Karpas-422 (cell line): ENCODE data around the gene SOX3. TPM values are rescaled to one million over a fixed set of nuclear protein-coding genes. Genes with fewer than 3 reads are reported as not detected.

ENCODE experiments used
- DNase-seq: peaks from one replicate; pipeline ENCODE4 v3.0.0-alpha.2; 2015
- H2AFZ ChIP-seq: fragments of 200-600 bp; sonication (generic); 2 replicates; pipeline ENCODE4 v1.6.1; 2014; ENCODE audit warnings: antibody characterized with exemption, low read length, mixed read lengths
- H3K27ac ChIP-seq: fragments of 200-600 bp; sonication (generic); 2 replicates; pipeline ENCODE4 v1.5.1; 2014; ENCODE audit warnings: mild to moderate bottlenecking, low read length, moderate library complexity
- H3K27me3 ChIP-seq: fragments of 200-600 bp; sonication (generic); 2 replicates; pipeline ENCODE4 v1.6.1; 2014; ENCODE audit warnings: low read length, mixed read lengths
- H3K36me3 ChIP-seq: fragments of 200-600 bp; sonication (generic); 2 replicates; pipeline ENCODE4 v1.6.1; 2014; ENCODE audit warnings: low read length, mixed read lengths; ENCODE audit not compliant: insufficient read depth
- H3K4me1 ChIP-seq: fragments of 200-600 bp; sonication (generic); 2 replicates; pipeline ENCODE4 v1.6.1; 2014; ENCODE audit warnings: mild to moderate bottlenecking, low read length, mixed read lengths
- H3K4me2 ChIP-seq: fragments of 200-600 bp; sonication (generic); 2 replicates; pipeline ENCODE4 v1.6.1; 2014; ENCODE audit warnings: low read length, low read depth, mild to moderate bottlenecking; ENCODE audit not compliant: poor library complexity, severe bottlenecking
- H3K4me3 ChIP-seq: fragments of 200-600 bp; sonication (generic); 2 replicates; pipeline ENCODE4 v1.5.1; 2014; ENCODE audit warnings: mild to moderate bottlenecking, antibody characterized with exemption, low read length, mixed read lengths
- H3K79me2 ChIP-seq: fragments of 200-600 bp; sonication (generic); 2 replicates; pipeline ENCODE4 v1.6.1; 2014; ENCODE audit warnings: mild to moderate bottlenecking, low read length, mixed read lengths
- H3K9ac ChIP-seq: fragments of 200-600 bp; sonication (generic); 2 replicates; pipeline ENCODE4 v1.6.0; 2014; ENCODE audit warnings: low read length
- H3K9me2 ChIP-seq: fragments of 200-600 bp; sonication (generic), shearing (Covaris generic); replicated peaks from 2 replicates; pipeline ENCODE4 v1.6.0; 2014; ENCODE audit warnings: mild to moderate bottlenecking, low read length, moderate library complexity; ENCODE audit not compliant: insufficient read depth
- H3K9me3 ChIP-seq: fragments of 300-700, 200-600 bp; sonication (generic); 2 replicates; pipeline ENCODE4 v1.6.1; 2014; ENCODE audit warnings: low read length, mixed read lengths
- H4K20me1 ChIP-seq: fragments of 200-600 bp; sonication (generic); 2 replicates; pipeline ENCODE4 v1.6.1; 2014; ENCODE audit warnings: mild to moderate bottlenecking, antibody characterized with exemption, low read length, low read depth; ENCODE audit not compliant: insufficient read depth
- total RNA-seq: library from RNA; depleted of rRNA; stranded (reverse); fragments of >200 nt; shearing (Covaris generic); gene quantifications from 2 replicates; pipeline ENCODE4 v1.2.3, GENCODE V29; 2014; ENCODE audit warnings: low replicate concordance; rRNA removed

The SOX3 gene
- not detected in 2 replicates for total RNA-seq

DNA sequence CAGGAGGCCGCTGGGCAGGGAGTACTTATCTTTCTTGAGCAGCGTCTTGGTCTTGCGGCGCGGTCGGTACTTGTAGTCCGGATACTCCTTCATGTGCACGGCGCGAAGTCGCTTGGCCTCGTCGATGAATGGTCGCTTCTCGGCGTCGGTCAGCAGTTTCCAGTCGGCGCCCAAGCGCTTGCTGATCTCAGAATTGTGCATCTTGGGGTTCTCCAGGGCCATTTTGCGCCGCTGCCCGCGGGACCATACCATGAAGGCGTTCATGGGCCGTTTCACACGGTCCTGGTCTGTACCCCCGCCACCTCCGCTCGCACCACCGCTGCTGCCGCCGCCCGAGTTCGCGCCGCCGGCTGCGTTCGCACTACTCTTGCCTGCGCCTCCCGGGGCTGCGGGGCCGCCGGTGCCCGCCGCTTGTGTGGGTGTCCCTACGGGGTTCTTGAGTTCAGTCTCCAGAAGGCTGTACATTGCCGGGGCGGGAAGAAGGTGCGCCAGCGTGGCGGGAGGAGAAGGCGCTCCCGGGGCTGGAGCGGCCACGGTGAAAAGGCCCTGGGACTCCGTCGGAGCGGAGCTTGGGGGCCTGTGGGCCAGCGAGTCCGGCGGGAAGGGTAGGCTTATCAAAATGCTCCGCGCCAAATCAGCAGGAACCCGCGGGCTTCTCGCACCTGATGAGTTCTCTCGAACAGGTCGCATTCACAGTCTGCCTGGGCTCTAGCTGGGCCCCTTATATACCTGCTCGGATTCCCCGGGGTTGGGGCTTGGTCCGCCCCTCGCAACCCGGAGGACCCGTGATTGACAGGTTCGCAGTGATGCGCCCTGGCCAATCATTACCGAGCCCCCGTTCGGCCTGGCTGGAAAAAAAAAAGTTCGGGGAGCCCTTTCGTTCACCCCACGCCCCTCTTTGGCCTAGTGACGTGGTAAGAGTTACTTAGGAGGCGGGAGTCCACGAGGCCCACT, at the start of gene SOX3:
Gene SOX3, minus strand, starts transcription at position 699 of the 954 bp plus-strand sequence. Its CDS starts 9 bp downstream, at position 690.
- no peaks in the 10 kb centered on the region for H3K36me3 ChIP-seq
- no peak within 1 kb of the TSS for H2AFZ ChIP-seq
- H3K27ac ChIP-seq, result no peak within 1 kb of the TSS
- H3K4me3 ChIP-seq, result no peak within 1 kb of the TSS
- H4K20me1 ChIP-seq, result no peaks in the 10 kb centered on the region
- no peak within 1 kb of the TSS for H3K9ac ChIP-seq
- no peaks in the 10 kb centered on the region for H3K79me2 ChIP-seq
- no peak for DNase-seq
- H3K4me1 ChIP-seq, result no peaks in the 10 kb centered on the region
- H3K27me3 ChIP-seq, result no peaks in the 10 kb centered on the region
- no peak within 1 kb of the TSS for H3K4me2 ChIP-seq
- H3K9me2 ChIP-seq, result no peaks in the 10 kb centered on the region
- H3K9me3 ChIP-seq, result peaks cover 5% of the 10 kb centered on the region; the same call in 1 of the 2 replicates

DNA sequence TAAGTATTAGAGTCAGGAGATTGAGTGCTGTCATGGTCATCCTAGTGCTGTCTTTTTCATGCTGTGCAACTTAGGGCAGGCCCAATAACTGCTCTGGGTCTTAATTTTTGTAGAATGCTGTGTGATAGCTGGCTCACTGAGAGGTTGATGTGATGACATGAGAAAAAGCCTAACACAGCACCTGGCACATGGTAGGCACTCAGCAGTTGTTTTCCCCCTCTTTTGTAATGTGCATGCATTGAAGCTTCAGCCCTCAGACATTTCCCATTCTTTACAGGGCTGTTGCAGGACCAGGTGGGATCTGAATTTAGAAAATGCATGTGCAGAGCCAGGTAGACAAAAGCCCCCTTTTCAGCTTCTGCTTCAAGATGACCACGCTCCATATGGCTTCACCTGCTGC, 44.1 kb upstream of the SOX3 start:
- Histone ChIP-seq H3K27me3 (no peaks in the 10 kb centered on the region), H2AFZ (no peak overlapping the region), H3K9ac (no peak overlapping the region), H3K4me3 (no peak overlapping the region), H3K27ac (no peak overlapping the region), H3K79me2 (no peaks in the 10 kb centered on the region), H4K20me1 (no peaks in the 10 kb centered on the region), H3K9me2 (no peaks in the 10 kb centered on the region), H3K9me3 (peaks cover 9% of the 10 kb centered on the region; the same call in 1 of the 2 replicates), H3K36me3 (no peaks in the 10 kb centered on the region), H3K4me2 (no peak overlapping the region), H3K4me1 (no peaks in the 10 kb centered on the region)
- no peak for DNase-seq

DNA sequence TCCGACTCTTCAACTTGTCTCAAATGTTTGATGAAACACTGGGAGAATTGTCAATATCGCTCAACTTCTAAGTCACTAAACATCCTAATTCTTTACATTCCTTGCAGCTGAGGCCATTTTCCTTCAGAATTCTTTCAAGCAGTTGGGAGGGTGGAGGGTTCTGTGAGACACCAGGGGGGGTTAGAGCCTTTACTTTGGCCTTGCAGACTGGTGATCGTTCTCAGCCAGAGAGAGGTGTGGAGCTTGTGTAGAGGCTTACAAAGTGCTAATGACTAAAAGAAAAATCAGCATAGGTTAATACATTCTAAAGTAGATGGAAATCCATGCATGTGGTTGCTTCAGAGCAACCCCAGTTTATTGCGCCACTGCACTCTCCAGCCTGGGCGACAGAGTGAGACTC, 21.3 kb upstream of the SOX3 start:
- Histone ChIP-seq H3K27ac (no peak overlapping the region), H2AFZ (no peak overlapping the region), H3K4me3 (no peak overlapping the region), H3K9me3 (no peaks in the 10 kb centered on the region), H4K20me1 (no peaks in the 10 kb centered on the region), H3K9me2 (no peaks in the 10 kb centered on the region), H3K4me2 (no peak overlapping the region), H3K9ac (no peak overlapping the region), H3K79me2 (no peaks in the 10 kb centered on the region), H3K27me3 (no peaks in the 10 kb centered on the region), H3K36me3 (no peaks in the 10 kb centered on the region), H3K4me1 (0 out of 2 replicates have a peak, but pooled peaks cover 3% of the 10 kb centered on the region)
- no peak for DNase-seq

DNA sequence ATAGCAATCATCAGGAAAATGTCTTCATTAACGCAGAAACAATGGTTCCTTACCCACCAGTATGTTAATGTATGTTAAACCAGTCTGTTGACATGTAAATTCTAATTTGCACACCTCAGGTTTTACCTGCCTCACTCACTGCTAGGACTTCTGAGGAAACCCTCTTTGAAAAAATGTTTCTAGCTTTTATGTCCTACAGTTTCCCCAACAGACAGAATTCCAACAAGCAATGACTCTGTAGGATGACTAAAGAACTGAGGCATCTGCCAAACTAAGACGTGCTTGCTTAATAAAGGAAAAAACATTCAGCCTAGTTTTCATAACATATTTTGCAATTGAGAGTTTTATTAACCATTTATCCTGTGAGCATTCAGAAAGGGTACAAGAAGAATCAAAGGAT, 20.6 kb upstream of the SOX3 start:
- Histone ChIP-seq H3K4me2 (no peak overlapping the region), H4K20me1 (no peaks in the 10 kb centered on the region), H3K4me1 (0 out of 2 replicates have a peak, but pooled peaks cover 3% of the 10 kb centered on the region), H3K27me3 (no peaks in the 10 kb centered on the region), H3K79me2 (no peaks in the 10 kb centered on the region), H3K27ac (no peak overlapping the region), H3K9ac (no peak overlapping the region), H2AFZ (no peak overlapping the region), H3K9me3 (no peaks in the 10 kb centered on the region), H3K36me3 (no peaks in the 10 kb centered on the region), H3K4me3 (no peak overlapping the region), H3K9me2 (no peaks in the 10 kb centered on the region)
- DNase-seq, result no peak

DNA sequence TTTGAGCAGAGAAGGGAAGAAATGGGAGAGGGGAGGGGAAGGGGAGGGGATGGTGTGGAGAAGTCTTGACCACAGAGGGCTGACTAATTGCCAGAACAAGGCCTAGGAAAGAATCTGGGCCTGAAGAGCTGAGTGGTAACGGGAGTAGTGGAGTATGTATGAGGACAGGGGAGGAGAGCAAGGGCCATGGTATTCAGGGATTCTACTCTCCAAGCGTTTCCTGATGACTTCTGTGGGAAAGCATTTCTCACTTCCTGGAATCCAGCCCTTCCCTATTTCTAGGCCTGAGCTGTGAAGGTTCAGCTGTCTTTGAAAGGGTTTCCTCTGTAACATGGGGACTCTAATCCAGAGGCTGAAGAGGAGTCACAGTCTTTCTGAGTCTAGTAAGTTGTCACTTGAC, 19.7 kb upstream of the SOX3 start:
- Histone ChIP-seq H2AFZ (no peak overlapping the region), H3K4me3 (no peak overlapping the region), H3K4me1 (0 out of 2 replicates have a peak, but pooled peaks cover 3% of the 10 kb centered on the region), H3K4me2 (no peak overlapping the region), H3K27me3 (no peaks in the 10 kb centered on the region), H3K79me2 (no peaks in the 10 kb centered on the region), H4K20me1 (no peaks in the 10 kb centered on the region), H3K27ac (no peak overlapping the region), H3K9me2 (no peaks in the 10 kb centered on the region), H3K9me3 (no peaks in the 10 kb centered on the region), H3K9ac (no peak overlapping the region), H3K36me3 (no peaks in the 10 kb centered on the region)
- no peak for DNase-seq

DNA sequence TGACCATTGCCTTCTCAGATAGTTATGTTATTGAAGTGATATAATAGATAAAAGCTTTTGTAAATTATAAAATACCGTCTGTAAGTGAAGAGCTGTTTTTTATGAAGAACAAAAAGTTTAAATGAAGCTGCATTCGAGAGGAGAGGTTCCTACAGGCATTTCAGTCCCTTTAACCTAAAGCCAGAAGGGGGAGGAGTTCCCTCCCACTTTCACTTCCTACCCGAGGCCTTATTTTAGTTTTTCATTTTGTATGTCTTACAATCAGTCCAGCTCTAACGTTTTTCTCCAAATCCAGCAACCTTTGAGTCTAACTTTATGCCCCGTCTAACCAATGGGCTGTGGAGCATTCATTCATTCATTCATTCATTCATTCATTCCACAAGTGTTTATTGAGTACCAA, 16.5 kb upstream of the SOX3 start:
- no peak overlapping the region for H3K4me2 ChIP-seq
- no peaks in the 10 kb centered on the region for H3K9me2 ChIP-seq
- H3K27ac ChIP-seq, result no peak overlapping the region
- no peaks in the 10 kb centered on the region for H3K9me3 ChIP-seq
- H3K4me1 ChIP-seq, result 0 out of 2 replicates have a peak, but pooled peaks cover 3% of the 10 kb centered on the region
- no peaks in the 10 kb centered on the region for H3K36me3 ChIP-seq
- H3K79me2 ChIP-seq, result no peaks in the 10 kb centered on the region
- no peaks in the 10 kb centered on the region for H3K27me3 ChIP-seq
- H3K9ac ChIP-seq, result no peak overlapping the region
- DNase-seq, result no peak
- H4K20me1 ChIP-seq, result no peaks in the 10 kb centered on the region
- no peak overlapping the region for H2AFZ ChIP-seq
- H3K4me3 ChIP-seq, result no peak overlapping the region

DNA sequence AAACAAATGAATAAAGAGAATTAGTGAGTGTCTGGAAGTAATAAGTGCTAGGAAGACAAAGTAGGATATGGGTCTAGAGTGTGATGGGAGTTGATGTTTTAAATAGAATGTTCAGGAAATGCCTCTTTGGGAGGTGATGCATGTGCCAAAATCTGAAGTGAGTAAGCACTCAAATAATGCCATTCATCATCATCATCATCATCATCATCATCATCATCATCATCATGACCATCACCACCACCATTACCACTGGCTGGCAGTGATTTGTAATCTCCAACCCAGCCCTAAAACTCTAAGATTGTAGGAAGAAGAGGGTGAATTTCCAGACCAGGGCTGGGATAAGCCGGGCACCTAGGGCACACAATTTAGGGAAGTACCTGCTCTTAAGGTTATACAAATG, 9.7 kb upstream of the SOX3 start:
- no peak overlapping the region for H3K9ac ChIP-seq
- no peak for DNase-seq
- no peaks in the 10 kb centered on the region for H3K27me3 ChIP-seq
- no peaks in the 10 kb centered on the region for H3K36me3 ChIP-seq
- no peaks in the 10 kb centered on the region for H3K79me2 ChIP-seq
- no peaks in the 10 kb centered on the region for H4K20me1 ChIP-seq
- no peak overlapping the region for H3K4me3 ChIP-seq
- no peaks in the 10 kb centered on the region; the same call in 1 of the 2 replicates for H3K9me3 ChIP-seq
- H3K4me1 ChIP-seq, result no peaks in the 10 kb centered on the region
- H3K9me2 ChIP-seq, result no peaks in the 10 kb centered on the region
- no peak overlapping the region for H3K27ac ChIP-seq
- H3K4me2 ChIP-seq, result no peak overlapping the region
- no peak overlapping the region for H2AFZ ChIP-seq

DNA sequence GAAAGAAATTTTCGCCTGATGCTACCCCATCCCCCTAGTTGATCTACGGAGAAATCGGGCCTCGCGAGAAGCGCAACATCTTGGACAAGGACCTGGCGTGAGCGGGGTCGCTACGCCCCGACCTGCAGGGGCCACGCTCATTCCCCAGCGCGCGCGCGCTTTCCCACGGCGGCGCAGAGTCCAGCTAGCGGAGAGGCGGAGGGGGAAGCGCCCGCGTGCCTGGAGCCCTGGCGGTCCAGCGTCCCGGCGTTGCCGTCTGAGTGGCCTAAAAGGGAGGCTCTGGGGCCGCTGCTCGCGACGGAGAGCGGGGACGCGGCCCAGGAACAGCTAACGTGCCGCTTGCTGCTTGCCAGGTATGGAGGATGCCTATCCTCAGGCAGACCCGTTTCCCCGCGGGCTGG, 6.0 kb upstream of the SOX3 start:
- Histone ChIP-seq H3K27ac (no peak overlapping the region), H4K20me1 (no peaks in the 10 kb centered on the region), H3K9ac (no peak overlapping the region), H3K79me2 (no peaks in the 10 kb centered on the region), H3K9me2 (no peaks in the 10 kb centered on the region), H3K27me3 (no peaks in the 10 kb centered on the region), H3K4me2 (no peak overlapping the region), H3K4me1 (no peaks in the 10 kb centered on the region), H3K4me3 (no peak overlapping the region), H3K9me3 (no peaks in the 10 kb centered on the region; the same call in 1 of the 2 replicates), H2AFZ (no peak overlapping the region), H3K36me3 (no peaks in the 10 kb centered on the region)
- DNase-seq, result no peak
